HL-60 (cell line): Measurements from ENCODE around the gene OTOF.

ENCODE experiments used
- CTCF ChIP-seq: IDR thresholded peaks from one replicate; pipeline ENCODE4 v1.5.1; 2011; ENCODE audit warnings: low read length, control low read depth, inconsistent platforms; ENCODE audit not compliant: insufficient read depth
- GABPA ChIP-seq: IDR thresholded peaks from 2 replicates; pipeline ENCODE4 v1.6.1; 2012; ENCODE audit warnings: low read depth
- POLR2AphosphoS5 ChIP-seq: IDR thresholded peaks from 2 replicates; pipeline ENCODE4 v1.6.1; 2012; ENCODE audit warnings: low read depth
- REST ChIP-seq: IDR thresholded peaks from 2 replicates; pipeline ENCODE4 v1.6.1; 2012; ENCODE audit warnings: low read depth; ENCODE audit not compliant: insufficient replicate concordance
- SPI1 ChIP-seq: IDR thresholded peaks from 2 replicates; pipeline ENCODE4 v1.6.1; 2012; ENCODE audit warnings: low read depth, mild to moderate bottlenecking, borderline replicate concordance

GRCh38 chr2:26422947-26423629 lies 54.8 kb downstream of the OTOF start:
- no peak for TF ChIP-seq CTCF
- no peak for TF ChIP-seq GABPA
- TF ChIP-seq POLR2AphosphoS5, result no peak
- no peak for TF ChIP-seq REST
- no peak for TF ChIP-seq SPI1
